ENCODE data around the gene PDE4D. TPM values are rescaled to one million over a fixed set of nuclear protein-coding genes. Genes with fewer than 3 reads are reported as not detected.
"Not testable (repeated sequence)": the region's sequence is repeated elsewhere in the genome, so short reads cannot be mapped to it uniquely, and the experiment has no call there.

PDE4D gene
- total RNA-seq, 1 donor from 2014 or later, result 39.2 TPM

DNA sequence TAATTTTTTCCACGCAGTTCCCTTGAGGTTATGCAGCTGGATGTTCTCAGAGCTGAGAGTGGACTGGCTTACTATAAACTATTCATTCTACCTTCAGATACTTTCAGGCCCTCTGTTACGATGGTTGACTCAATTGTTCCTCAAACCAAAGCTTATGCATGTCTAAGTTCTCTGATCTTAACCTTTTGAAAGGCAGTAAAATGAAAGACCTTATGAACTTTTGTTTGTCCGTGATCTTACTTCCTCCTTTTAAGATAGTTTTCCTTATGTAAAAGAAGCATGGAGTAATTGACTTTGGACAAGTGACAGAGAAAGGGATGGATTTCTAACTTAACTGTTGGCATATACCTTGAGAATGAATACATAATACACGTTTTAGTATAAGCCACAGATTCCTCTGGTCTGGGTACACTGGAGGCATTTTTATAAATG, 575.7 kb downstream of the PDE4D start:
- Histone ChIP-seq H3K36me3 (ENCODE audit: control insufficient read depth, insufficient read depth, low read length) (no peaks in the 10 kb centered on the region), H3K27me3 (ENCODE audit: control insufficient read depth, insufficient read depth, low read length) (no peaks in the 10 kb centered on the region), H3K4me3 (ENCODE audit: low read depth, low read length) (no peak overlapping the region)
- TF ChIP-seq, protein P1, sequence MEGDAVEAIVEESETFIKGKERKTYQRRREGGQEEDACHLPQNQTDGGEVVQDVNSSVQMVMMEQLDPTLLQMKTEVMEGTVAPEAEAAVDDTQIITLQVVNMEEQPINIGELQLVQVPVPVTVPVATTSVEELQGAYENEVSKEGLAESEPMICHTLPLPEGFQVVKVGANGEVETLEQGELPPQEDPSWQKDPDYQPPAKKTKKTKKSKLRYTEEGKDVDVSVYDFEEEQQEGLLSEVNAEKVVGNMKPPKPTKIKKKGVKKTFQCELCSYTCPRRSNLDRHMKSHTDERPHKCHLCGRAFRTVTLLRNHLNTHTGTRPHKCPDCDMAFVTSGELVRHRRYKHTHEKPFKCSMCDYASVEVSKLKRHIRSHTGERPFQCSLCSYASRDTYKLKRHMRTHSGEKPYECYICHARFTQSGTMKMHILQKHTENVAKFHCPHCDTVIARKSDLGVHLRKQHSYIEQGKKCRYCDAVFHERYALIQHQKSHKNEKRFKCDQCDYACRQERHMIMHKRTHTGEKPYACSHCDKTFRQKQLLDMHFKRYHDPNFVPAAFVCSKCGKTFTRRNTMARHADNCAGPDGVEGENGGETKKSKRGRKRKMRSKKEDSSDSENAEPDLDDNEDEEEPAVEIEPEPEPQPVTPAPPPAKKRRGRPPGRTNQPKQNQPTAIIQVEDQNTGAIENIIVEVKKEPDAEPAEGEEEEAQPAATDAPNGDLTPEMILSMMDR (IDR thresholded peaks at IDR 0.05; ENCODE audit: insufficient read depth, low read length, poor library complexity, severe bottlenecking), result no peak
- DNase-seq (ENCODE audit: low read depth), result no peak

DNA sequence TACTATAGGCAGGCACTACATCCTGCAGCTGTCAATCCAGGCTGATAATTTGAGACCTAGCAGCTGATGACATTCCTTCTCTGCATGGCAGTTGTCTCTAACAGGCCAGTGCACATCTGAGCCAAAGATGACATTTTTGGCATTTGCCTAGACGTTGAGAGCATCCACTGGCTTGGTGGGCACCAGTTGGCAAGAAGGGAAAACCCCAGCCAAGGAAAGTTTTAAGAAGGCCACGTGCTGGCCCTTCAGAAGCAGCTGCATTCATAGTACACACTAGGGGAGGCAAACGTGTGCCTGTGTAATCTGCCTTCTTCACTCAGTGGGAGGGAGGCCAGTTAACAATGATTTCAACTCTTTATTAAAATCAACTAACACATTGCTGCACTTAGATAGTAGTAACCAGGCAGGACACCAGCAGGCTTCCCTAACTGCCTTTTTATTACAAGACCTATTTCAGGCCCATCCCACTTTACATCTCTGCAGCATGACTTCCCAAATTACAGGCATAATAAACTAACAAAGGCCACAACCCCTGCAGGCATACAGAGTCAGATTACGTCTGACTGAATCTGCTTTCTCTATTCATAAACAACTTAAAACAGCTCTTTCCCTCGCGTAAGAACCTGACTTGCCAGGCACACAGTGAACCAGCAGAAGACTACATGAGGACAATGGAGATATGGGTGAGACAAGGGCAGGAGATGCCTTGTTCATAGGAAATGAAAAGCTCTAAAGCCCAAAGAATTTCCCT, 576.3 kb downstream of the PDE4D start:
- TF ChIP-seq, protein P1 (IDR thresholded peaks at IDR 0.05; ENCODE audit: insufficient read depth, low read length, poor library complexity, severe bottlenecking), result no peak
- Histone ChIP-seq H3K27me3 (ENCODE audit: control insufficient read depth, insufficient read depth, low read length) (no peaks in the 10 kb centered on the region), H3K36me3 (ENCODE audit: control insufficient read depth, insufficient read depth, low read length) (no peaks in the 10 kb centered on the region), H3K4me3 (ENCODE audit: low read depth, low read length) (no peak overlapping the region)
- DNase-seq (ENCODE audit: low read depth), result no peak

DNA sequence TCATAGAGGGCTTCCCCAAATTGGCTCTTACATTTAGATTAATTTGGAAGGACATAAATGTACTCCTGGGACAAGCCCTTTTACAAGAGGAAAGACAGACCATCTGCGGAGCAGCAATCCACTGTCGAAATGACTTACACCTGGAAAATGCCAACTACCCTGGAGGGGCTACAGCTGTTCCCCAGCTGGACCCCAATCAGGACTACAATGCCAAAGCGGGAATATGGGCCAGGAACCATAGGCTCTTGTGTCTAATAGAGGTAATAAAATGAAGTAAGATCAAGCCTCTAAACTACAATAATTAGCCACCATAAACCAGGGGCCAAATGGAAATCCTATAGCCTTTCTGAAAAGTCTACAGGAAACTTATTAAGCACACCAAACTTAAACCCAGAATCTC, 581.3 kb downstream of the PDE4D start:
- TF ChIP-seq, protein P1 (IDR thresholded peaks at IDR 0.05; ENCODE audit: insufficient read depth, low read length, poor library complexity, severe bottlenecking), result no peak
- no peaks in the 10 kb centered on the region for H3K27me3 ChIP-seq (ENCODE audit: control insufficient read depth, insufficient read depth, low read length)
- DNase-seq (ENCODE audit: low read depth), result no peak
- H3K4me3 ChIP-seq (ENCODE audit: low read depth, low read length), result no peak overlapping the region
- H3K36me3 ChIP-seq (ENCODE audit: control insufficient read depth, insufficient read depth, low read length), result no peaks in the 10 kb centered on the region

GRCh38 chr5:59308685-59309084, 584.8 kb downstream of the PDE4D start:
- H3K27me3 ChIP-seq (ENCODE audit: control insufficient read depth, insufficient read depth, low read length); DNase-seq (ENCODE audit: low read depth); H3K36me3 ChIP-seq (ENCODE audit: control insufficient read depth, insufficient read depth, low read length); H3K4me3 ChIP-seq (ENCODE audit: low read depth, low read length): not testable (repeated sequence)

- DNase-seq (ENCODE audit: low read depth); H3K36me3 ChIP-seq (ENCODE audit: control insufficient read depth, insufficient read depth, low read length); H3K4me3 ChIP-seq (ENCODE audit: low read depth, low read length); H3K27me3 ChIP-seq (ENCODE audit: control insufficient read depth, insufficient read depth, low read length): not testable (repeated sequence)
These were observed 590.2 kb downstream of the PDE4D start for GRCh38 chr5:59303289-59303716.

- not testable (repeated sequence) for H3K4me3 ChIP-seq (ENCODE audit: low read depth, low read length); H3K27me3 ChIP-seq (ENCODE audit: control insufficient read depth, insufficient read depth, low read length); H3K36me3 ChIP-seq (ENCODE audit: control insufficient read depth, insufficient read depth, low read length); DNase-seq (ENCODE audit: low read depth)
These were observed 591.0 kb downstream of the PDE4D start for GRCh38 chr5:59302509-59302908.

GRCh38 chr5:59301727-59302126, 591.8 kb downstream of the PDE4D start:
- Histone ChIP-seq H3K36me3 (ENCODE audit: control insufficient read depth, insufficient read depth, low read length) (no peaks in the 10 kb centered on the region), H3K27me3 (ENCODE audit: control insufficient read depth, insufficient read depth, low read length) (no peaks in the 10 kb centered on the region), H3K4me3 (ENCODE audit: low read depth, low read length) (no peak overlapping the region)
- DNase-seq (ENCODE audit: low read depth), result no peak
- TF ChIP-seq, protein P1 (IDR thresholded peaks at IDR 0.05; ENCODE audit: insufficient read depth, low read length, poor library complexity, severe bottlenecking), result no peak

Measured in kidney epithelial cell (primary cell).